OCI-LY7 (cell line): ENCODE results near the gene PDZD7. TPM values are rescaled to one million over a fixed set of nuclear protein-coding genes. Genes with fewer than 3 reads are reported as not detected.

Source experiments
- BruUV-seq: library from RNA; stranded (reverse); fragments of 400-500 nt; replicated peaks from 2 replicates; lab custom pipeline; 2021; lab: Mats Ljungman, UMichigan
- CTCF ChIA-PET: fragments of 300-600 bp; sonication (Branson Sonifier 250); formaldehyde crosslinking; loops from one replicate; lab custom pipeline; 2022; ENCODE audit warnings: antibody characterized with exemption; ENCODE audit not compliant: unreplicated experiment; lab: Charles Lee
- POLR2A ChIA-PET: fragments of 300-600 bp; sonication (Branson Sonifier 250); formaldehyde crosslinking; loops from one replicate; lab custom pipeline; 2022; ENCODE audit warnings: antibody characterized with exemption; lab: Charles Lee
- DNase-seq: peaks from one replicate; pipeline ENCODE4 v3.0.0-alpha.2; 2015; ENCODE audit warnings: low spot score
- H2AFZ ChIP-seq: fragments of 200-600 bp; sonication (generic), shearing (Covaris generic); 2 replicates; pipeline ENCODE4 v1.6.1; 2014; ENCODE audit warnings: mild to moderate bottlenecking, antibody characterized with exemption, low read length, moderate library complexity
- H3K27ac ChIP-seq: fragments of 200-600 bp; sonication (generic); 2 replicates; pipeline ENCODE4 v1.5.1; 2014; ENCODE audit warnings: mixed run types, low read depth, mild to moderate bottlenecking, moderate library complexity, low read length, inconsistent platforms; ENCODE audit not compliant: poor library complexity, severe bottlenecking
- H3K36me3 ChIP-seq: fragments of 200-600 bp; sonication (generic); 2 replicates; pipeline ENCODE4 v1.6.1; 2014; ENCODE audit warnings: mild to moderate bottlenecking, antibody characterized with exemption, low read length, moderate library complexity, mixed read lengths; ENCODE audit not compliant: insufficient read depth
- H3K4me1 ChIP-seq: fragments of 200-600 bp; sonication (generic); 2 replicates; pipeline ENCODE4 v1.5.1; 2014; ENCODE audit warnings: mild to moderate bottlenecking, low read length; ENCODE audit not compliant: insufficient read depth, poor library complexity, severe bottlenecking
- H3K4me2 ChIP-seq: fragments of 200-600 bp; sonication (generic); 2 replicates; pipeline ENCODE4 v1.6.1; 2014; ENCODE audit warnings: mild to moderate bottlenecking, low read length
- H3K4me3 ChIP-seq: fragments of 200-600 bp; sonication (generic); 2 replicates; pipeline ENCODE4 v1.5.1; 2014; ENCODE audit warnings: mild to moderate bottlenecking, low read depth, low read length; ENCODE audit not compliant: poor library complexity, severe bottlenecking
- H3K79me2 ChIP-seq: fragments of 200-600 bp; sonication (generic); 2 replicates; pipeline ENCODE4 v1.6.1; 2016; ENCODE audit warnings: low read depth, mild to moderate bottlenecking, low read length, moderate library complexity, mixed read lengths; ENCODE audit not compliant: insufficient read depth
- H3K9me2 ChIP-seq: fragments of 200-600 bp; sonication (generic); 2 replicates; pipeline ENCODE4 v1.6.1; 2016; ENCODE audit warnings: mild to moderate bottlenecking, low read length, mixed read lengths; ENCODE audit not compliant: insufficient read depth
- H3K9me3 ChIP-seq: fragments of 200-600 bp; sonication (generic); 2 replicates; pipeline ENCODE4 v1.6.1; 2014; ENCODE audit warnings: mild to moderate bottlenecking, mixed run types, low read length, mixed read lengths
- H4K20me1 ChIP-seq: fragments of 200-600 bp; sonication (generic); 2 replicates; pipeline ENCODE4 v1.6.1; 2014; ENCODE audit warnings: mild to moderate bottlenecking, antibody characterized with exemption, low read length, moderate library complexity, mixed read lengths; ENCODE audit not compliant: insufficient read depth
- EZH2phosphoT487 ChIP-seq: fragments of 200-600 bp; sonication (generic); IDR thresholded peaks from 2 replicates; pipeline ENCODE4 v1.6.1; 2018; ENCODE audit warnings: low read depth, borderline replicate concordance, mild to moderate bottlenecking, mixed run types, antibody characterized with exemption, low read length, moderate library complexity, mixed read lengths
- intact Hi-C: fragments of 100-400 bp; cut with micrococcal nuclease; formaldehyde crosslinking; loops from one replicate; pipeline ENCODE4 v1.10.0; 2022; ENCODE audit not compliant: unreplicated experiment
- total RNA-seq, 2 experiments: library from RNA; depleted of rRNA in 1 of 2; stranded (reverse); fragments of >200 nt in 1 of 2; shearing (Covaris generic) in 1 of 2; gene quantifications; 2 replicates each; pipeline ENCODE4 v1.2.3, GENCODE V29; 2014 to 2022
- TF ChIP-seq, protein P1 (sequence below): fragments of 200-600 bp; sonication (generic); conservative IDR thresholded peaks from 2 replicates; pipeline ENCODE4 v1.5.1; 2014; ENCODE audit warnings: mild to moderate bottlenecking, antibody characterized with exemption, low read length, moderate library complexity, mixed read lengths

Gene PDZD7
- total RNA-seq, 2 experiments from 2014 or later: 1.6 to 2.1 TPM

- POLR2A ChIA-PET: interaction anchor here (0.6 kb wide), 1 partner anchor 1009 kb away, joined by 3 read pairs; the partner anchor contains the start of gene ARMH3
- intact Hi-C loops: no loop called here
- Histone ChIP-seq H3K4me2 (no peak overlapping the region), H4K20me1 (no peaks in the 10 kb centered on the region), H3K27ac (no peak overlapping the region), H2AFZ (no peak overlapping the region), H3K79me2 (no peaks in the 10 kb centered on the region), H3K4me1 (peaks cover 36% of the 10 kb centered on the region), H3K36me3 (no peaks in the 10 kb centered on the region), H3K9me2 (no peaks in the 10 kb centered on the region), H3K4me3 (no peak overlapping the region), H3K9me3 (no peaks in the 10 kb centered on the region)
- TF ChIP-seq, protein P1, sequence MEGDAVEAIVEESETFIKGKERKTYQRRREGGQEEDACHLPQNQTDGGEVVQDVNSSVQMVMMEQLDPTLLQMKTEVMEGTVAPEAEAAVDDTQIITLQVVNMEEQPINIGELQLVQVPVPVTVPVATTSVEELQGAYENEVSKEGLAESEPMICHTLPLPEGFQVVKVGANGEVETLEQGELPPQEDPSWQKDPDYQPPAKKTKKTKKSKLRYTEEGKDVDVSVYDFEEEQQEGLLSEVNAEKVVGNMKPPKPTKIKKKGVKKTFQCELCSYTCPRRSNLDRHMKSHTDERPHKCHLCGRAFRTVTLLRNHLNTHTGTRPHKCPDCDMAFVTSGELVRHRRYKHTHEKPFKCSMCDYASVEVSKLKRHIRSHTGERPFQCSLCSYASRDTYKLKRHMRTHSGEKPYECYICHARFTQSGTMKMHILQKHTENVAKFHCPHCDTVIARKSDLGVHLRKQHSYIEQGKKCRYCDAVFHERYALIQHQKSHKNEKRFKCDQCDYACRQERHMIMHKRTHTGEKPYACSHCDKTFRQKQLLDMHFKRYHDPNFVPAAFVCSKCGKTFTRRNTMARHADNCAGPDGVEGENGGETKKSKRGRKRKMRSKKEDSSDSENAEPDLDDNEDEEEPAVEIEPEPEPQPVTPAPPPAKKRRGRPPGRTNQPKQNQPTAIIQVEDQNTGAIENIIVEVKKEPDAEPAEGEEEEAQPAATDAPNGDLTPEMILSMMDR: no peak
- TF ChIP-seq EZH2phosphoT487: no peak
- BruUV-seq: no TSS peak
- CTCF ChIA-PET: no interaction called here
- DNase-seq: no peak
Measured at GRCh38 chr10:101046332-101047238, 15.7 kb upstream of the PDZD7 start.

GRCh38 chr10:101044117-101044516, 13.2 kb upstream of the PDZD7 start:
- Histone ChIP-seq H3K9me3 (no peaks in the 10 kb centered on the region), H3K4me2 (no peak overlapping the region), H3K4me1 (peaks cover 32% of the 10 kb centered on the region), H4K20me1 (no peaks in the 10 kb centered on the region), H3K9me2 (no peaks in the 10 kb centered on the region), H3K36me3 (no peaks in the 10 kb centered on the region), H2AFZ (no peak overlapping the region), H3K4me3 (no peak overlapping the region), H3K79me2 (no peaks in the 10 kb centered on the region), H3K27ac (no peak overlapping the region)
- ChIA-PET POLR2A (interaction anchor here (1.2 to 2.1 kb wide), 4 partner anchors 7 to 25 kb away, joined by 3 to 10 read pairs (median 4); no protein-coding TSS in a partner anchor), CTCF (interaction anchor here (1.4 kb wide), 1 partner anchor 98 kb away, joined by 6 read pairs; no protein-coding TSS in a partner anchor)
- DNase-seq: no peak
- TF ChIP-seq EZH2phosphoT487: no peak
- TF ChIP-seq, protein P1: no peak
- no TSS peak for BruUV-seq
- intact Hi-C loops: no loop called here
